ENCODE data around the gene NUB1.

NUB1 gene

GRCh38 chr7:151342811-151343210 is 1.2 kb downstream of the NUB1 start:
- no peak for DNase-seq (ENCODE audit: low read depth in 1 of 2, low spot score in 1 of 2)

GRCh38 chr7:151343516-151343915 is 1.9 kb downstream of the NUB1 start:
- DNase-seq (ENCODE audit: low read depth in 1 of 2, low spot score in 1 of 2), result no peak

DNA sequence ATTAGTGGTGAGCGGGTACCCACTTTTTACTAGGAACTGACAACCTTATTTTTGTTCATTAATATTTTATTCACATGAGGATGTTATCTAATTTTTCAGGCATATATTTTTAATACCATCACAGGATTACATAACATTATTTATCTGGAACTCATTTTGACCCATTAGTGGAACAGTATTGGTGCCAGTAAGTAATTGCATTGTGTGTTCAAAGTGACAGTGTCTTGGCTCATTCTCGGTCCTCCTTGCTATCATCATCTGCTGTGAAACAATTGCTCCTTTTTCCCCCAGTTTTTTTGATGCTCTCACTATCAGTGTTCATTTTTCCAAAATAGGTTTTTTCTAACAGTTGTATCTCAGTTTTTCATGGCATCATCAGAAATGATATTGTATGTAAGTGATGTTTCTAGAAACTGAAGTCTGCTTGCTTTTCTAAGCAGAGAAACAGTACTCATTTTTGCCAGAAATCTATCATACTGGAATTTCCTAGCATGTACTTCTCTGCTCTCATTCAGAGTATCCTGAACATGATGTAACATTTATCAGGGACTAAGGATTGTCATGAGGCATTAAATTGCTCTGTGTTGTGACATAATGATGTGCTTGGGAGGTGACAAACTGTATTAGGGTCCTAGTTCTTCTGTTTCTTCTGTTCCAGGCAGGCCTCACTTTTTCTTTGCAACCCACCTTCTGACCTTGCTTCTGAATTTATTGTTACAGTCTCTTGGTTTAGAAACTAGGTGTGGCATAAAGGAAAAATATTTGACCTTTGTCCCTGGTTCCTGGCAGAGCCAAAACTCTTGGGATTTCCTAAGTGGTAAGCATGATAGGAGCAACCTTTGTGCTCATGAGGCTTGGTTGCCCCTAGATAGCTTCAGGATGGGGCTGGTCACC is 4.2 kb downstream of the NUB1 start:
- no peak for DNase-seq (ENCODE audit: low read depth in 1 of 2, low spot score in 1 of 2)

- no peak for DNase-seq (ENCODE audit: low read depth in 1 of 2, low spot score in 1 of 2)
Measured at GRCh38 chr7:151346470-151346769, 4.8 kb downstream of the NUB1 start.

DNA sequence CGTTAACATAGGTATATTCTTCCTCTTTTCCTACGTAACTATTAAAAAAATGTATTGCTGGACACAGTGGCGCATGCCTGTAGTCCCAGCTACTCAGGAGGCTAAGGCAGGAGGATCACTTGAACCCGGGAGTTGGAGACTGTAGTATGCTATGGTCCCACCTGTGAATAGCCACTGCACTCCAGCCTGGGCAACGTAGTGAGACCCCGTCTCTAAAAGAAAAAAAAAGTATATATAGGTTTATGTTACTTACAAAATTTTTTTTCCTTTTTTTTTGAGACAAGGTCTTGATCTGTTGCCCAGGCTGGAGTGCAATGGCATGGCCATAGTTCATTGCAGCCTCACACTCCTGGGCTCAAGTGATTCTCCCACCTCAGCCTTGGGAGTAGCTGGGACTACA is 5.6 kb downstream of the NUB1 start:
- DNase-seq (ENCODE audit: low read depth in 1 of 2, low spot score in 1 of 2), result no peak

DNA sequence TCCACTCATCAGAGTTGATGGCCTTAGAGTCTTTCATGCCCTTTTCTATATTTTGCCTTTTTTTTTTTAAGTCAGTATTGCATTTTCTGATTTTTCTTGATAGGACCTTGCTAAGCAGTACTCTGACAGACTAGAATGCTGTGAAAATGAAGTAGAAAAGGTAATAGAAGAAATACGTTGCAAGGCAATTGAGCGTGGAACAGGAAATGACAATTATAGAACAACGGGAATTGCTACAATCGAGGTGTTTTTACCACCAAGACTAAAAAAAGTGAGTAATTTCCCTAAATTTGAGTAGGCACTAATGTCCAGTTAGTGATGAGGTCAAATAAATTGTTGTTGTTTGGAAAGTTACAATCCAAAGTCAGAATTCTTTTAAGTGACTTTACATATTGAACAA is 7.4 kb downstream of the NUB1 start:
- no peak for DNase-seq (ENCODE audit: low read depth in 1 of 2, low spot score in 1 of 2)

- DNase-seq (ENCODE audit: low read depth in 1 of 2, low spot score in 1 of 2), result no peak
Measured at GRCh38 chr7:151349507-151349853, 7.9 kb downstream of the NUB1 start.

DNA sequence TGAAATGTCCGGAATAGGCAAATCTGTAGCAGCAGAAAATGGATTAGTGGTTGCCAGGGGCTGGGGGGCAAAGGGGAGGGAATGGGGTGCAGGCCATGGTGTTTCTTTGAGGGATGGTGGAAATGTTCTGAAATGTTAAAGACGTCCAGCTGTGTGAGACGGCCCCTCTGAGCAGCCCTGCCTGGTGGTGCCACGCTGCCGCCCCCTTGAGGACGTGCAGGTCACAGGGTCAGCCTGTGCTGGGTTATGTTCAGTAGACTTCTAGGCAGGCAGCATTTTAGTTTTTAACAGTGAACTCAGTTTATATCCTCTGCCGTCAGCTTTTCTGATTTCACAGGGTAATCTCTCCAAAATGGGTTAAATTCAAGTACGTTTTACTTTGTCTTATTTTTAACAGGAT is 9.4 kb downstream of the NUB1 start:
- DNase-seq (ENCODE audit: low read depth in 1 of 2, low spot score in 1 of 2), result no peak

- DNase-seq (ENCODE audit: low read depth in 1 of 2, low spot score in 1 of 2), result peak; percentile 13 to 44
Measured at GRCh38 chr7:151351967-151352366, 10.4 kb downstream of the NUB1 start.

DNA sequence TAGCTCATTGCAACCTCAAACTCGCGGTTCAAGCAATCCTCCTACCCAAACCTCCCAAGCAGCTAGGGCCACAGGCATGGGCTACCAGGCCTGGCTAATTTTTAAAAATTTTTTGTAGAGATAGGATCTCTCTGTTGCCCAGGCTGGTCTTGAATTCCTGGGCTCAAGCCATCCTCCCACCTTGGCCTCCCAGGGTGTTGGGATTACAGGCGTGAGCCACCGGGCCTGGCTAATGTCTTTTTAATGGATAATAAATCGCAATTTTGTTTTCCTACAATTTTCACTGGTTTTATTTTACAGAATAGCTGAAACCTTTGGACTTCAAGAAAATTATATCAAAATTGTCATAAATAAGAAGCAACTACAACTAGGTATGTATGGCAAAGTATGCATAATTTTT is 10.9 kb downstream of the NUB1 start:
- DNase-seq (ENCODE audit: low read depth in 1 of 2, low spot score in 1 of 2), result no peak

DNA sequence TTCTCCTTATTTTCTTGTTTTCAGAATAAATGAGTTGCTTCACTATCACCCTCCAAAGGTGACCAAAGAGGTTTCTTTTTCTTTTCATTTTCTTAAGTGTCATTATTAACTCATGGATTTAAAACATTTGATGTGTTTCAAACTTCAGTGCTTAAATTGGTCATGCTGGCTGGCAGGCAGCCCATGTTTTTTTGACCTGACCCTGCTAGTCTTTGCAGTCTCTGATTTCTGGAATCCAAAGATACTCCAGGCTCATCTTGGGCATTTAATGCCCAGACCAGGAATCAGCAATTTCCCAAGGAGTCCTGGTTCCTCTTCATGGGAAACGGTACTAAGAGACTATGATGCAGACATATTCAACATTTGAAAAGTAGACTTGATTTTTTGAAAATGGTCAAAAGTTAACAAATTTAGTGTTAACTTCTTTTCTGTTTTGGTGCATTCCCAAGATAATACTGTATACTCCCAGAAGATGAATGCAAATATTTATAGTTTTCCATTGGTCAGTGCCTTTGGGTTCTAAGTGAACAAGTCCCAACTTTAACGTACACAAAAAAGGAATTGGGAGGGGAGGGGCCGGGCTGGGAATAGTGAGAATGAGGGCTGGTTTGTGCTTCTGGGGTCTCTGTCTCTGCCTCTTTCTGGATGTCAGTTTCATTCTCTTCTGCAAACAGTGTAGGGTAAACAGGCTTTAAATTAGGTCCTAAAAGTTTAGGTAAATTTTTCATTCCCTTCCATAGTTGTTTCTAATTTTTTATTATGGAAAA is 19.8 kb downstream of the NUB1 start:
- DNase-seq (ENCODE audit: low read depth in 1 of 2, low spot score in 1 of 2), result no peak

DNA sequence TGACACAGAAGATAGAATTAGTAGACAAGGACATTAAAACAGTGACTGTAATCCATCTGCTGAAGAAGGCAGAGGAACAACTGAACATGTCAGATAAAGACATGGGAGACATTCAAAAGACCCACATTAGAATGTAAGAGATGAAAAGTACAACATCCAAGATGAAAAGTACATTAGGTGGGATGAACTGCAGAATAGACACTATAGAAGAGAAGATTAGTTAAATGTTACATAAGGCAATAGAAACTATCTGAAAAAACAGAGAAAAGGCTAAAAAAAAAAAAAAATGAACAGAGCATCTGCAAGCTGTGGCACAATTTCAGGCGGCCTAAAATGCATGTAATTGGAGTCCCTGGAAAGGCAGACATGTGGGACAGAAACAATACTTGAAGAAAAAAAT is 21.6 kb downstream of the NUB1 start:
- no peak for DNase-seq (ENCODE audit: low read depth in 1 of 2, low spot score in 1 of 2)

DNA sequence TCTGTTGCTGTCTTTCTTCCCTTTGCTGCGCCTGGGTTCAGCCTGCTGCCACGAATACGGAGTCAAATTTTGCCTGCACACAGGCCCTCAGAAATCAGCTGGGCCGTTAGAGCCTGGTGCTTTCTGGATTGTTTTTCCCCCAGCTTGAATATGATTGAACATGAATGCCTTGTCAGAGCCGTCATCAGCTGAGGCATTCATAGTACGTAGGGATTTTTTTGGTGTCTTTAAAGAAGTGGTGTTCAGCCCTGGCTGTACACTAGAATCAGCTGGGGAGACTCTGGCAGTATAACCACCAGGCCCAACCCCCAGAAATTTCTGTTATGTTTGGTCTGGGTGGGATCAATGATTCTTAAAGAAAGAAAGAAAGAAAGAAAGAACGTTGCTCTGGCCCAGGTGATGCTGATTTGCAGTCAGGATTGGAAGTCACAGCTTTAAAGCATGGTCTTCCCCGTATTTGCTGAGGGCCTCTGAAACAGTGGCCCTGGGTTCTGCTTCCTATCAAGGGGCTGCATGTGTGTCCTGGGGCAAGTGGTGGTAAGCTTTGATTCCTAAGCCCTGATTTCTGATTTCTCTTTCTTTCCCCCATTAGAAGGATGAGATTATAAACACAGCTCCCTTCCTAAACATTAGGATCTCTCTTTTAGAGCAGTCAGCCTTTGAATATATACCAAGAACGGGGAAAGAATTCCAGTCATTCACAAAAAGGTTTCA is 24.7 kb downstream of the NUB1 start:
- no peak for DNase-seq (ENCODE audit: low read depth in 1 of 2, low spot score in 1 of 2)

GRCh38 chr7:151366880-151367222 is 25.2 kb downstream of the NUB1 start:
- DNase-seq (ENCODE audit: low read depth in 1 of 2, low spot score in 1 of 2), result no peak

- DNase-seq (ENCODE audit: low read depth in 1 of 2, low spot score in 1 of 2), result no peak
Measured at GRCh38 chr7:151367284-151367683, 25.7 kb downstream of the NUB1 start.

DNA sequence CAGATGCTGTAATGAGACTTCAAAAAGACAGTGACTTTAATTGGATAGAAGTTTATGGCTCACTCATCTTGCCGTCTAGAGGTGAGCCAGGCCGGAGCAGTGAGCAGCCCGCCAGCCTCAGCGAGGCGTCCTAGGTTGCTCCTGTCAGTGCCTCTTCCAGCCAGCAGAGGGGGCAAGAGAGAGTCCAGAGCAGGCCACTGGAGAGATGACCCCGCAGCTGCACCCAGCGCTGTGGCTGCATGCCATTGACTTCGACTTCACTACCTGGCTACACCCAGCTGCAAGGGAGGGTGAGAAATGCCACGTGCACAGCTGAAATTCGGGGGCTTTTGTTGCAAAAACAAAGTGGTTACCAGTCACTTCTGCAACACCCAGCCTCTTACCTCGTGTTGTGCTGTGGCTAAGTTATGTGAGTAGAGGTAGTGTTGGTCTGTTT is 26.5 kb downstream of the NUB1 start:
- DNase-seq (ENCODE audit: low read depth in 1 of 2, low spot score in 1 of 2), result peak; percentile 61 to 71

GRCh38 chr7:151371266-151371665 is 29.7 kb downstream of the NUB1 start:
- no peak for DNase-seq (ENCODE audit: low read depth in 1 of 2, low spot score in 1 of 2)

DNA sequence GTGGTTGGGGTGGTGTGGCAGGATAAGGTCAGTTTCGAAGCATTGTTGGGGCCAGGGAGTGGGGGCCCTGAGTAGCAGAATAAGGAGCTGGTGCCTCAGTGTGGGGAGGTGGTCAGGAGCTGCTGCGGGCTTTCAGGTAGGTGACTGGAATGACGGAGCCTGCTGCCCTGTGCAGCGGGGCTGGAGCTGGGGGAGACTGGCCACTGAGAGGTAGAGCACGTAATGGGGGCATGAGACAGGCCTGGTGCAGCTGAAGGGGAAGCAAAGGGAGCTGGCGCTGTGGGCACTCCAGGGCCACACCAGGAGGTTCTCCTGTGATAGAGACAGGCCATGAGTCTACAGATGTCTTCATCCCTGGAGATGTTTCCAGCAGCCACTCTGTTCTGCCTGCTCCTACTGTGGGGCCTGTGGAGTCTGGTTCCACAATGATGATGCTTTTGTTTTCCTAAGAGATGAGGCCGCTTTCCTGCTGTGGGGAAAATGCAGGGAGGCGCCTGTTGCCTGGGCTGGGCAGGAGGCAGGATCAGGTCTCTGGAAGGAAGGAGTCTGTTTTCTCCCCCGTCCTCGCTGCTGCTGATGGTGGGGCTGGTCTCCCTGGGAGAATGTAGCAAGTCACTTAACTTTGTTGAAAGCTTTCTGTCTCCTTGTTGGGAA is 31.1 kb downstream of the NUB1 start:
- DNase-seq (ENCODE audit: low read depth in 1 of 2, low spot score in 1 of 2), result no peak

DNA sequence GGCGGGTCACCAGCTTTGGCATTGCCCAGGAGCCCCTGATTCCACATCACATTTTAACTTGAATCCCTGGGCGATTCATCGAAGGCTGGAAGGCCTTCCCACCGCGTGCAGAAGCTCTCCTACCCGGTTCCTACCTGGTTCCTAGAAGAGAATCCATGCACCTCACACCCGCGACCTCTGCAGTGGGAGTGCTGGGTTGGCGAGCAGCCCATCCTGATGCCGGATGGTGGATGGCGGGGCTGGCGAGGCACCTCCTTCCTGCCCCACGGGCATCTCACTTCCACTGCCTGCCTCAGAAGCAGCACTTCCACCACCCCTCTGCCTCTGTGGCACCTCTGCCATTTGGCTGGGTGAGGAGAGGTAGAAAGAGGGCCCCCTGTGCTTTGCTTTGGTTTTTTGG is 32.0 kb downstream of the NUB1 start:
- no peak for DNase-seq (ENCODE audit: low read depth in 1 of 2, low spot score in 1 of 2)

DNA sequence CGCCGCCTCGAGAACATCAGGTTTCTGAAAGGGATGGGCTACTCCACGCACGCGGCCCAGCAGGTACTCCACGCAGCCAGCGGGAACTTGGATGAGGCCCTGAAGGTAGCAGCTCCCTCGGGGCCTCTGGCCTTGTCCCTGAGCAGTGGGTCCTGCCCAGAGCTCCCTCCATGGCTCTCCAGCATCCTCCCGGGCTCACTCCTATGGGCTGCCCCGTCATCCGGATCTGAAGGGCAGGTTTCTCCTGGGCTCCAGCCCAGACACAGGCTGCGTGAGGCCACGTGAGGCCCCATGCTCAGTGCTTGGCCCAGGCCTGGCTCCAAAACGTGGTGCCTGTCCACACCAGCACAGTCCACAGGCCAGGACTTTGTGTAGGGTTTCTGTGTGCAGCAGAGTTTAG is 32.5 kb downstream of the NUB1 start:
- DNase-seq (ENCODE audit: low read depth in 1 of 2, low spot score in 1 of 2), result no peak

DNA sequence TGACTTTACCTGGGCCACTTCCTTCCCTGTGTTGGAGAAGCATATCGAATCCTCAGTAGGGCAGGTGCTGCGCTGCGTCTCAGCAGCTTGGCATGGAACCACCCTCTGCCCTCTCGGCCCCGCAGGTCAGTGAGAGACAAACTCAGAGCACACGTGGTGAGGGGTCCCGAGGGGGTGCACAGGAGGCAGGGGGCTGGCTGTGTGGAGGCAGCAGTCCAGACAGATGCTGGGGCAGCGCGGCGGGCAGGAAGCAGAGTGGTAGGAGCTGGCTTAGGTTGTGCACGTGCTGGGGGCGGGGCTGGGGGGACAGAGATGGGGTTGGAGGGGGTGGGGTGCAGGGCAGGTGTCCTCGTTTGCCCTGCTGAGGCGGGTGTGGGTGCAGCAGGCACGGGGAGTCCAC is 33.1 kb downstream of the NUB1 start:
- no peak for DNase-seq (ENCODE audit: low read depth in 1 of 2, low spot score in 1 of 2)

Data from activated CD4-positive, alpha-beta T cell treated with anti-CD3 and anti-CD28 coated beads, Interleukin-2, amount 50 U/mL, for 24 hours (primary cell).